Hepatocyte (in vitro differentiated cells): Measurements from ENCODE around the gene C9orf43.
"Not testable (repeated sequence)": the region's sequence is repeated elsewhere in the genome, so short reads cannot be mapped to it uniquely, and the experiment has no call there.

ENCODE experiments used
- CTCF ChIP-seq: fragments of 200-600 bp; sonication (generic); IDR thresholded peaks from 2 replicates; pipeline ENCODE4 v1.5.1; 2016; ENCODE audit warnings: antibody characterized with exemption, mild to moderate bottlenecking; ENCODE audit not compliant: poor library complexity
- EZH2 ChIP-seq: fragments of 200-600 bp; sonication (generic); IDR thresholded peaks from 2 replicates; pipeline ENCODE4 v1.6.1; 2016; ENCODE audit warnings: antibody characterized with exemption, mild to moderate bottlenecking, borderline replicate concordance
- EZH2phosphoT487 ChIP-seq: fragments of 200-600 bp; sonication (generic); IDR thresholded peaks from one replicate; pipeline ENCODE4 v1.6.1; 2018; ENCODE audit warnings: antibody characterized with exemption, mild to moderate bottlenecking, low read depth, moderate library complexity; ENCODE audit not compliant: unreplicated experiment, severe bottlenecking

- not testable (repeated sequence) for TF ChIP-seq EZH2phosphoT487, CTCF, EZH2
Measured at GRCh38 chr9:113365652-113366051, 44.9 kb upstream of the C9orf43 start.
